ENCODE measurements around the gene TLE4. TPM values are rescaled to one million over a fixed set of nuclear protein-coding genes. Genes with fewer than 3 reads are reported as not detected.
A peak's percentile ranks its signal among the peaks of the same experiment; 100 is the strongest.

Gene TLE4
- total and polyA plus RNA-seq, 7 donors, result 7.6 to 60.9 (median 29.1) TPM

- TF ChIP-seq POLR2AphosphoS5 (IDR thresholded peaks at IDR 0.05), result no peak
- no peak for TF ChIP-seq EP300 (IDR thresholded peaks at IDR 0.05)
- TF ChIP-seq POLR2A (IDR thresholded peaks at IDR 0.05), result no peak
- TF ChIP-seq CTCF (IDR thresholded peaks at IDR 0.05), result no peak
- peaks cover 0 to 88% (median 74%) of the 10 kb centered on the region in 4 donors for H3K4me1 ChIP-seq
- H3K27ac ChIP-seq, result peak overlapping the region in 2 of 4 donors; percentile 8 to 44
- H3K4me3 ChIP-seq, result no peak overlapping the region
- no peaks in the 10 kb centered on the region for H3K27me3 ChIP-seq
- no peak for DNase-seq
- intact Hi-C loops (cut with DNase I), result no loop called here
- H3K9me3 ChIP-seq, result no peaks in the 10 kb centered on the region
- WGBS, 2 donors, result 80 to 85% methylated on average over 3 of the region's 3 CpGs
- H3K36me3 ChIP-seq, result no peaks in the 10 kb centered on the region
These were observed 41.4 kb downstream of the TLE4 start for GRCh38 chr9:79613145-79613544.

GRCh38 chr9:79615038-79615437 is 43.3 kb downstream of the TLE4 start:
- peak overlapping the region in 1 of 4 donors; percentile 49 for H3K27ac ChIP-seq
- H3K4me3 ChIP-seq, result no peak overlapping the region
- intact Hi-C loops (cut with DNase I), result no loop called here
- peaks cover 0 to 3% (median 0%) of the 10 kb centered on the region in 4 donors for H3K36me3 ChIP-seq
- H3K9me3 ChIP-seq, result no peaks in the 10 kb centered on the region
- no peak for DNase-seq
- TF ChIP-seq POLR2AphosphoS5 (IDR thresholded peaks at IDR 0.05), result no peak
- no peak for TF ChIP-seq POLR2A (IDR thresholded peaks at IDR 0.05)
- TF ChIP-seq CTCF (IDR thresholded peaks at IDR 0.05), result no peak
- no peak for TF ChIP-seq EP300 (IDR thresholded peaks at IDR 0.05)
- no peaks in the 10 kb centered on the region for H3K27me3 ChIP-seq
- peaks cover 0 to 82% (median 69%) of the 10 kb centered on the region in 4 donors for H3K4me1 ChIP-seq
- WGBS, 2 donors, result 79 to 93% methylated on average over 5 of the region's 5 CpGs

GRCh38 chr9:79616013-79616412 is 44.2 kb downstream of the TLE4 start:
- Histone ChIP-seq H3K36me3 (peaks cover 0 to 3% (median 0%) of the 10 kb centered on the region in 4 donors), H3K4me3 (no peak overlapping the region), H3K27me3 (no peaks in the 10 kb centered on the region), H3K9me3 (no peaks in the 10 kb centered on the region), H3K4me1 (peaks cover 0 to 72% (median 59%) of the 10 kb centered on the region in 4 donors), H3K27ac (peak overlapping the region in 2 of 4 donors; percentile 40 to 49)
- intact Hi-C loops (cut with DNase I), result no loop called here
- DNase-seq, result no peak
- WGBS, 2 donors, result 84 to 89% methylated on average over 4 of the region's 4 CpGs
- TF ChIP-seq EP300 (IDR thresholded peaks at IDR 0.05) (no peak), POLR2AphosphoS5 (IDR thresholded peaks at IDR 0.05) (no peak), POLR2A (IDR thresholded peaks at IDR 0.05) (no peak), CTCF (IDR thresholded peaks at IDR 0.05) (no peak)

GRCh38 chr9:79616971-79617370 is 45.2 kb downstream of the TLE4 start:
- DNase-seq, result no peak

More at GRCh38 chr9:79616971-79617370, 45.2 kb downstream of the TLE4 start:
- WGBS, 2 donors, result 36 to 72% methylated on average over 3 of the region's 3 CpGs
- H3K4me1 ChIP-seq, result peaks cover 0 to 63% (median 51%) of the 10 kb centered on the region in 4 donors
- TF ChIP-seq CTCF (IDR thresholded peaks at IDR 0.05) (no peak), EP300 (IDR thresholded peaks at IDR 0.05) (no peak), POLR2AphosphoS5 (IDR thresholded peaks at IDR 0.05) (no peak), POLR2A (IDR thresholded peaks at IDR 0.05) (no peak)
- no peak overlapping the region for H3K4me3 ChIP-seq
- peak overlapping the region in 2 of 4 donors; percentile 40 to 49 for H3K27ac ChIP-seq
- intact Hi-C loops (cut with DNase I), result no loop called here
- H3K27me3 ChIP-seq, result no peaks in the 10 kb centered on the region
- H3K36me3 ChIP-seq, result peaks cover 0 to 3% (median 0%) of the 10 kb centered on the region in 4 donors
- no peaks in the 10 kb centered on the region for H3K9me3 ChIP-seq
